ENCODE measurements around the gene DDX31.

DDX31 gene

GRCh38 chr9:132671620-132672412 lies 2.0 kb upstream of the DDX31 start:
- DNase-seq, result peak; percentile 36

- peak; percentile 43 for DNase-seq
Measured at GRCh38 chr9:132670457-132671391, 941 bp upstream of the DDX31 start, which contains the start of gene GTF3C4. TSS of gene GTF3C4 (plus strand) at chr9:132670464. CDS start at chr9:132670599, 135 bp downstream.

- no peak for DNase-seq
Measured at GRCh38 chr9:132669319-132669697, 475 bp downstream of the DDX31 start.

GRCh38 chr9:132663851-132664250 lies 5.9 kb downstream of the DDX31 start:
- no peak for DNase-seq

- no peak for DNase-seq
Measured at GRCh38 chr9:132663117-132663516, 6.7 kb downstream of the DDX31 start.

GRCh38 chr9:132662152-132662945 lies 7.4 kb downstream of the DDX31 start:
- no peak for DNase-seq

- no peak for DNase-seq
Measured at GRCh38 chr9:132656299-132656698, 13.5 kb downstream of the DDX31 start.

GRCh38 chr9:132651259-132651658 lies 18.5 kb downstream of the DDX31 start:
- no peak for DNase-seq

GRCh38 chr9:132648685-132649084 lies 21.1 kb downstream of the DDX31 start:
- DNase-seq, result no peak

GRCh38 chr9:132648283-132648682 lies 21.5 kb downstream of the DDX31 start:
- DNase-seq, result no peak

- DNase-seq, result no peak
Measured at GRCh38 chr9:132647806-132648205, 22.0 kb downstream of the DDX31 start.

GRCh38 chr9:132647355-132647754 lies 22.4 kb downstream of the DDX31 start:
- DNase-seq, result no peak

- DNase-seq, result no peak
Measured at GRCh38 chr9:132646726-132647125, 23.1 kb downstream of the DDX31 start.

- no peak for DNase-seq
Measured at GRCh38 chr9:132645711-132646110, 24.1 kb downstream of the DDX31 start.

GRCh38 chr9:132645306-132645705 lies 24.5 kb downstream of the DDX31 start:
- DNase-seq, result no peak

GRCh38 chr9:132644251-132644650 lies 25.5 kb downstream of the DDX31 start:
- DNase-seq, result peak; percentile 9

GRCh38 chr9:132641216-132641615 lies 28.6 kb downstream of the DDX31 start:
- no peak for DNase-seq

GRCh38 chr9:132639322-132639721 lies 30.5 kb downstream of the DDX31 start:
- no peak for DNase-seq

GRCh38 chr9:132638240-132638639 lies 31.5 kb downstream of the DDX31 start:
- no peak for DNase-seq

- no peak for DNase-seq
Measured at GRCh38 chr9:132637801-132638200, 32.0 kb downstream of the DDX31 start.

- DNase-seq, result no peak
Measured at GRCh38 chr9:132637351-132637750, 32.4 kb downstream of the DDX31 start.

- no peak for DNase-seq
Measured at GRCh38 chr9:132634327-132634726, 35.5 kb downstream of the DDX31 start.

All from activated CD4-positive, alpha-beta T cell treated with anti-CD3 and anti-CD28 coated beads, Interleukin-10, Interleukin-2, amounts not matched to agents 100 ng/mL and 50 ng/mL, durations not matched to agents 16 hours and 8 hours (primary cell).